ENCODE measurements around the gene CCDC159.
"Not testable (repeated sequence)": the region's sequence is repeated elsewhere in the genome, so short reads cannot be mapped to it uniquely, and the experiment has no call there.

The CCDC159 gene

GRCh38 chr19:11324748-11325389 is 21.4 kb upstream of the CCDC159 start:
- Histone ChIP-seq H3K4me3 (ENCODE audit: low read length) (no peak overlapping the region), H3K36me3 (ENCODE audit: control insufficient read depth, insufficient read depth, low read length) (no peaks in the 10 kb centered on the region), H3K27me3 (ENCODE audit: control insufficient read depth, insufficient read depth, low read length) (no peaks in the 10 kb centered on the region), H3K4me1 (ENCODE audit: control insufficient read depth, insufficient read depth, low read length) (peaks cover 3% of the 10 kb centered on the region), H3K9ac (ENCODE audit: low read length) (no peak overlapping the region), H3K27ac (ENCODE audit: low read depth, low read length) (no peak overlapping the region)

DNA sequence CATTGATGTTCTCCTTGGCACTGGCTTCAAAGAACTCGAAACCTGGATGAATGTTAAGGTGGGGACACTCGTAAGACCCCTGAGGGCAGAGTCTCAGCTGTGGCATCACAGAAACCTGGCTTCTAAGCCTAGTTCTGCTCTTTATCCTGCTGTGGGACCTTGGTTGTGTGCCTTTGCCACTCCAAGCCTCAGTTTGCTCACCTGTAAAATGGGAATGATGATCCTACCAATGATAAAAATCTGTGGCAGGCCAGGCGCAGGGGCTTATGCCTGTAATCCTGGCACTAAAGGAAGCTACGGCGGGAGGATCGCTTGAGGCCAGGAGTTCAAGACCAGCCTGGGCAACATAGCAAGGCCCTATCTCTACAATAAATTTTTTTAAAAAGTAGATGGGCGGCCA is 20.8 kb upstream of the CCDC159 start:
- Histone ChIP-seq H3K36me3 (ENCODE audit: control insufficient read depth, insufficient read depth, low read length) (no peaks in the 10 kb centered on the region), H3K27ac (ENCODE audit: low read depth, low read length) (no peak overlapping the region), H3K27me3 (ENCODE audit: control insufficient read depth, insufficient read depth, low read length) (no peaks in the 10 kb centered on the region), H3K4me3 (ENCODE audit: low read length) (no peak overlapping the region), H3K9ac (ENCODE audit: low read length) (no peak overlapping the region), H3K4me1 (ENCODE audit: control insufficient read depth, insufficient read depth, low read length) (peaks cover 3% of the 10 kb centered on the region)

DNA sequence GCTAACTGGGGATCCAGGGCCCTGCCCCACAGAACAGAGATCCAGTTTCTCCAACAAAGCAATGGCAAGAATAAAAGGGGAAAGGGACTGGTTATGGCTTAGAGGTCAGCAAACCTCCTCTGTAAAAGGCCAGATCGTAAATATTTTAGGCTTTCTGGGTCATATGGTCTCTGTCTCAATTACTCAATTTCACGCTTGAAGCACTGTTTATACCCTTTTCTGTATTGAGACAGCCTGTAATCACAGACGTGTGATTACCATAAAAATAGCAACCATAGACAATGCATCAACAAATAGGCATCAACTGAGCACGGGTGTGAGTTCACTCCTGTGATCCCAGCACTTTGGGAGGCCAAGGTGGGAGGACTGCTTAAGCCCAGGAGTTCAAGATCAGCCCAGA is 16.2 kb upstream of the CCDC159 start:
- no peak overlapping the region for H3K9ac ChIP-seq (ENCODE audit: low read length)
- H3K27ac ChIP-seq (ENCODE audit: low read depth, low read length), result no peak overlapping the region
- H3K4me3 ChIP-seq (ENCODE audit: low read length), result no peak overlapping the region
- no peaks in the 10 kb centered on the region for H3K4me1 ChIP-seq (ENCODE audit: control insufficient read depth, insufficient read depth, low read length)
- H3K36me3 ChIP-seq (ENCODE audit: control insufficient read depth, insufficient read depth, low read length), result peaks cover 8% of the 10 kb centered on the region
- H3K27me3 ChIP-seq (ENCODE audit: control insufficient read depth, insufficient read depth, low read length), result no peaks in the 10 kb centered on the region

- Histone ChIP-seq H3K9ac (ENCODE audit: low read length) (no peak overlapping the region), H3K27ac (ENCODE audit: low read depth, low read length) (no peak overlapping the region), H3K36me3 (ENCODE audit: control insufficient read depth, insufficient read depth, low read length) (peaks cover 16% of the 10 kb centered on the region), H3K27me3 (ENCODE audit: control insufficient read depth, insufficient read depth, low read length) (no peaks in the 10 kb centered on the region), H3K4me1 (ENCODE audit: control insufficient read depth, insufficient read depth, low read length) (no peaks in the 10 kb centered on the region), H3K4me3 (ENCODE audit: low read length) (no peak overlapping the region)
Observed at GRCh38 chr19:11331502-11331901, 14.8 kb upstream of the CCDC159 start.

DNA sequence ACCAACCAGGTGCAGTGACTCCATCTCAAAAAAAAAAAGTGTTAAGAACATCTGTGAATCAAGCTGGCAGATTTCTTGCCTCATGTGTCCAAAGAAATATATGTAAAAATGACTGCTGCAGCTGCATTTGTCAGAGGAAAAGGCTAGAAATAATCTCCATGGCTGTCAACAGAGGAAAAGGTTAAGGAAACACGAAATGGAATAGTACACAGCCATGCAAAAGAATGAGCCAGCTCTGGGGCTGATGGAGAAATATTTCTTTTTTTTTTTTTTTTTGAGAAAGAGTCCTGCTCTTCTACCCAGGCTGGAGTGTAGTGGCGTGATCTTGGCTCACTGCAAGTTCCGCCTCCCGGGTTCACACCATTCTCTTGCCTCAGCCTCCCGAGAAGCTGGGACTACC is 13.5 kb upstream of the CCDC159 start:
- Histone ChIP-seq H3K27ac (ENCODE audit: low read depth, low read length) (no peak overlapping the region), H3K4me1 (ENCODE audit: control insufficient read depth, insufficient read depth, low read length) (no peaks in the 10 kb centered on the region), H3K27me3 (ENCODE audit: control insufficient read depth, insufficient read depth, low read length) (no peaks in the 10 kb centered on the region), H3K36me3 (ENCODE audit: control insufficient read depth, insufficient read depth, low read length) (peaks cover 16% of the 10 kb centered on the region), H3K9ac (ENCODE audit: low read length) (no peak overlapping the region), H3K4me3 (ENCODE audit: low read length) (no peak overlapping the region)

DNA sequence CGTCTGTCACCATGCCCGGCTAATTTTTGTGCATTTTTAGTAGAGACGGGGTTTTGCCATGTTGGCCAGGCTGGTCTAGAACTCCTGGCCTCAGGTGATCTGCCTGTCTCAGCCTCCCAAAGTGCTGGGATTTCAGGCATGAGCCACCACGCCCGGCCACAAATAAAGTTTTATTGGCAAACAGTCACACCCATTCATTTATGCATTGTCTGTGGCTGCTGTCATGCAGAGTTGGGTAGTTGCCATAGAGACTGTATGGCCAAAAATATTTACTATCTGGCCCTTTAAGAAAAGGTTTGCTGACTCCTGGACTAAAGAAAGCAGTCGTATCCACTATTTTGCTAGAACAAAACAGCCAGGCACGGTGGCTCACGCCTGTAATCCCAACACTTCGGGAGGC is 12.5 kb upstream of the CCDC159 start:
- not testable (repeated sequence) for H3K9ac ChIP-seq (ENCODE audit: low read length); H3K4me1 ChIP-seq (ENCODE audit: control insufficient read depth, insufficient read depth, low read length); H3K4me3 ChIP-seq (ENCODE audit: low read length); H3K27ac ChIP-seq (ENCODE audit: low read depth, low read length); H3K27me3 ChIP-seq (ENCODE audit: control insufficient read depth, insufficient read depth, low read length)
- H3K36me3 ChIP-seq (ENCODE audit: control insufficient read depth, insufficient read depth, low read length), result peaks cover 16% of the 10 kb centered on the region

DNA sequence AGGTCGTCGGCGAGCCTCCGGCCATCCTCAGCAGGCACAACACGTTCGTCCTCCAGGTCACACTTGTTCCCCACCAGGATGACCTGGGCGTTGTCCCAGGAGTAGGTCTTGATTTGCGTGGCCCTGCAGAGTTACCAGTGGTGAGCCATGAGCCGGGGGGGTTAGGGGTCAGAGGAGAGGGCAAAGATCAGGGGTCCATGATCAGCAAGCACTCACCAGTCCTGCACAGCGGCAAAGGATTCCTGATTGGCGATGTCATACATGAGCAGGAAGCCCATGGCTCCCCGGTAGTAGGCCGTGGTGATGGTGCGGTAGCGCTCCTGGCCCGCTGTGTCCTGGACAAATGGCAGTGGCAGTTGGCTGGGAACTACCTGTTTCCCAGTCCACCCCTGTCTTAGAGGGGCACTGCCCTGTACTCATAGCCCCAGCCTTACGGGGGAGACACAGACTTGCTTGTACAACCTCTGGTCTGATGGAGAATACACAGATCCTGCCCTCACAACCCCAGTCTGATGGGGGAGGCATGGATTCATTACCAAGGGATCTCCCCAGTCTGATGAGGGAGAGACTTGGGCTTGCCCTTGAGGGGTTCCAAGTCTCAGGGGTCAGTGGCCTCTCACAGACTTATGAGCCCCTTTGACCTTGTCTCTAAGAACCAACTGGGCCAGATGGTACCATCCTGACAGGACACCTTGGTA is 10.7 kb upstream of the CCDC159 start:
- H3K36me3 ChIP-seq (ENCODE audit: control insufficient read depth, insufficient read depth, low read length), result peaks cover 16% of the 10 kb centered on the region
- peaks cover 6% of the 10 kb centered on the region for H3K4me1 ChIP-seq (ENCODE audit: control insufficient read depth, insufficient read depth, low read length)
- no peak overlapping the region for H3K4me3 ChIP-seq (ENCODE audit: low read length)
- H3K27me3 ChIP-seq (ENCODE audit: control insufficient read depth, insufficient read depth, low read length), result no peaks in the 10 kb centered on the region
- no peak overlapping the region for H3K27ac ChIP-seq (ENCODE audit: low read depth, low read length)
- no peak overlapping the region for H3K9ac ChIP-seq (ENCODE audit: low read length)

GRCh38 chr19:11337080-11337479 is 9.2 kb upstream of the CCDC159 start:
- Histone ChIP-seq H3K4me1 (ENCODE audit: control insufficient read depth, insufficient read depth, low read length) (peaks cover 6% of the 10 kb centered on the region), H3K9ac (ENCODE audit: low read length) (no peak overlapping the region), H3K4me3 (ENCODE audit: low read length) (no peak overlapping the region), H3K27ac (ENCODE audit: low read depth, low read length) (no peak overlapping the region), H3K36me3 (ENCODE audit: control insufficient read depth, insufficient read depth, low read length) (peaks cover 16% of the 10 kb centered on the region), H3K27me3 (ENCODE audit: control insufficient read depth, insufficient read depth, low read length) (no peaks in the 10 kb centered on the region)

GRCh38 chr19:11338121-11338520 is 8.2 kb upstream of the CCDC159 start:
- H3K9ac ChIP-seq (ENCODE audit: low read length), result no peak overlapping the region

DNA sequence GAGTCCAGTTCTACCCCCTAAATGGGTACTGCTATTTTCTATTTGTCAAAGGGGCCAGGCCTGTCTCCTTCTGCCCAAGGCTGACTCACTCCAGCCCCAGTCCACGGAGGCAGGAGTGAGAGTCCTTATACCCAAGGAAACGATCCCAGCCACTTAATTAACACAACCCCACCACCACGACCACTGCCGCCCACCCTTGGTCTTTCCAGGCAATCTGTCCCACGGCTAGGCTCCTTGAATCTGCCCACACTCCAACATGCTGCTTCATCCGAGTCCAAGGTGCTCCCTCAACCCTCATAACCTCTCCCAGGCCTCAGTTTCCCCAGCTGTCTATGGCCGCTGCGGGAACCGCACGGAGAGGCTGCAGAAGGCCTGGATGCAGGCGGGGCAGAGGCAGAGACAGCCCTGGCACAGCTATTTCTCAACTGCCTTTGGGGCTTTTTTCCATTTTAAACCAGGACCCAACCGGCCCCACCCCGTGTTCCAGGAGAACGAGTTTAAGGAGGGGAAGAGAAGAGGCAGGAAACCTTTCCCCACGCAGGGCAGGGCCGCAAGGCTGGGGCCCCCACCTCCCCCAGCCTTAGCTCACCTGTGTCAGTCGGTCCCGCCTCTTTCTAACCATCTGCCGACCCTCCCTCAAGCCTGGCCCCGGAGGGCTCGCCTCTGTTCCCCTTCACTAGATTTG is 7.6 kb upstream of the CCDC159 start:
- H3K4me1 ChIP-seq (ENCODE audit: control insufficient read depth, insufficient read depth, low read length), result peaks cover 6% of the 10 kb centered on the region
- peak overlapping the region; percentile 77 for H3K27ac ChIP-seq (ENCODE audit: low read depth, low read length)
- H3K9ac ChIP-seq (ENCODE audit: low read length), result peak overlapping the region; percentile 24
- H3K36me3 ChIP-seq (ENCODE audit: control insufficient read depth, insufficient read depth, low read length), result peaks cover 15% of the 10 kb centered on the region
- no peaks in the 10 kb centered on the region for H3K27me3 ChIP-seq (ENCODE audit: control insufficient read depth, insufficient read depth, low read length)
- peak overlapping the region; percentile 73 for H3K4me3 ChIP-seq (ENCODE audit: low read length)

More at GRCh38 chr19:11338121-11338520, 8.2 kb upstream of the CCDC159 start:
- Histone ChIP-seq H3K36me3 (ENCODE audit: control insufficient read depth, insufficient read depth, low read length) (peaks cover 15% of the 10 kb centered on the region), H3K4me3 (ENCODE audit: low read length) (peak overlapping the region; percentile 73), H3K27ac (ENCODE audit: low read depth, low read length) (peak overlapping the region; percentile 40), H3K4me1 (ENCODE audit: control insufficient read depth, insufficient read depth, low read length) (peaks cover 6% of the 10 kb centered on the region), H3K27me3 (ENCODE audit: control insufficient read depth, insufficient read depth, low read length) (no peaks in the 10 kb centered on the region)

- H3K36me3 ChIP-seq (ENCODE audit: control insufficient read depth, insufficient read depth, low read length), result peaks cover 12% of the 10 kb centered on the region
- H3K4me3 ChIP-seq (ENCODE audit: low read length), result peak within 1 kb of the TSS; percentile 73
- H3K9ac ChIP-seq (ENCODE audit: low read length), result peak within 1 kb of the TSS; percentile 24
- H3K27me3 ChIP-seq (ENCODE audit: control insufficient read depth, insufficient read depth, low read length), result no peaks in the 10 kb centered on the region
- H3K4me1 ChIP-seq (ENCODE audit: control insufficient read depth, insufficient read depth, low read length), result peaks cover 8% of the 10 kb centered on the region
- peak within 1 kb of the TSS; percentile 77 for H3K27ac ChIP-seq (ENCODE audit: low read depth, low read length)
Observed at GRCh38 chr19:11339254-11340098, 6.8 kb upstream of the CCDC159 start, which contains the start of gene RAB3D. TSS of gene RAB3D (minus strand) at chr19:11339657. CDS start at chr19:11337399, 2,258 bp downstream.

- not testable (repeated sequence) for H3K9ac ChIP-seq (ENCODE audit: low read length); H3K4me1 ChIP-seq (ENCODE audit: control insufficient read depth, insufficient read depth, low read length); H3K36me3 ChIP-seq (ENCODE audit: control insufficient read depth, insufficient read depth, low read length); H3K27me3 ChIP-seq (ENCODE audit: control insufficient read depth, insufficient read depth, low read length)
- Histone ChIP-seq H3K4me3 (ENCODE audit: low read length) (peak overlapping the region; percentile 73), H3K27ac (ENCODE audit: low read depth, low read length) (peak overlapping the region; percentile 74)
Observed at GRCh38 chr19:11340099-11340467, 6.2 kb upstream of the CCDC159 start.
